Brain microvascular endothelial cell (primary cell): ENCODE data around the gene FGR.

Experiments used
- DNase-seq: peaks from one replicate; pipeline ENCODE4 v3.0.0-alpha.2; 2020
- H3K27ac ChIP-seq: fragments of 250-450 bp; sonication (Bioruptor Pico); 2 replicates; pipeline ENCODE4 v1.5.1; 2020; ENCODE audit warnings: mild to moderate bottlenecking, moderate library complexity
- H3K27me3 ChIP-seq: fragments of 250-450 bp; sonication (Bioruptor Pico); replicated peaks from 2 replicates; pipeline ENCODE4 v1.5.1; 2020; ENCODE audit warnings: mild to moderate bottlenecking
- H3K36me3 ChIP-seq: fragments of 250-450 bp; sonication (Bioruptor Pico); replicated peaks from 2 replicates; pipeline ENCODE4 v1.5.1; 2020; ENCODE audit warnings: mild to moderate bottlenecking
- H3K4me3 ChIP-seq: 2 replicates; pipeline ENCODE4 v1.5.1; 2011; ENCODE audit warnings: low read depth, mild to moderate bottlenecking, control low read depth, low read length, moderate library complexity
- CTCF ChIP-seq: IDR thresholded peaks from 2 replicates; pipeline ENCODE4 v1.5.1; 2011; ENCODE audit warnings: low read depth, mild to moderate bottlenecking, moderate library complexity, low read length, control low read depth, inconsistent platforms; ENCODE audit errors: missing control alignments
- in situ Hi-C: cut with HindIII; loops from 2 replicates; pipeline ENCODE4 v1.10.0; 2017; ENCODE audit warnings: low sequenced_read_pairs, low pct_ligation_motif_present

Gene FGR

GRCh38 chr1:27672750-27673112 is 37.7 kb upstream of the FGR start:
- in situ Hi-C loops: no loop called here
- peak; percentile 7 for TF ChIP-seq CTCF
- Histone ChIP-seq H3K36me3 (no peaks in the 10 kb centered on the region), H3K4me3 (peak overlapping the region; percentile 61), H3K27me3 (no peaks in the 10 kb centered on the region), H3K27ac (peak overlapping the region; percentile 50)
- peak; percentile 22 for DNase-seq

GRCh38 chr1:27671964-27672749 is 37.2 kb upstream of the FGR start, which contains the start of gene IFI6:
Gene IFI6 (minus strand): TSS chr1:27672192. CDS start chr1:27669314, 2,878 bp downstream.
- H3K27ac ChIP-seq: peak within 1 kb of the TSS; percentile 50
- no peaks in the 10 kb centered on the region for H3K36me3 ChIP-seq
- TF ChIP-seq CTCF: peak; percentile 62
- H3K4me3 ChIP-seq: peak within 1 kb of the TSS; percentile 61
- DNase-seq: peak; percentile 96
- H3K27me3 ChIP-seq: no peaks in the 10 kb centered on the region
- in situ Hi-C loops: no loop called here

- no peak overlapping the region for H3K27ac ChIP-seq
- DNase-seq: no peak
- in situ Hi-C loops: no loop called here
- no peak for TF ChIP-seq CTCF
- no peaks in the 10 kb centered on the region for H3K36me3 ChIP-seq
- H3K27me3 ChIP-seq: no peaks in the 10 kb centered on the region
- no peak overlapping the region for H3K4me3 ChIP-seq
These were observed 34.9 kb upstream of the FGR start for GRCh38 chr1:27669876-27670275.

GRCh38 chr1:27668808-27669723 is 34.1 kb upstream of the FGR start:
- Histone ChIP-seq H3K4me3 (peak overlapping the region; percentile 50), H3K27me3 (no peaks in the 10 kb centered on the region), H3K36me3 (no peaks in the 10 kb centered on the region), H3K27ac (no peak overlapping the region)
- peak; percentile 98 for TF ChIP-seq CTCF
- in situ Hi-C loops: no loop called here
- peak; percentile 61 for DNase-seq

GRCh38 chr1:27668121-27668807 is 33.3 kb upstream of the FGR start:
- in situ Hi-C loops: no loop called here
- H3K36me3 ChIP-seq: no peaks in the 10 kb centered on the region
- no peak overlapping the region for H3K4me3 ChIP-seq
- H3K27me3 ChIP-seq: no peaks in the 10 kb centered on the region
- H3K27ac ChIP-seq: no peak overlapping the region
- no peak for DNase-seq
- TF ChIP-seq CTCF: no peak
